Neural progenitor cell (in vitro differentiated cells): ENCODE measurements around the gene PDZRN4. TPM values are rescaled to one million over a fixed set of nuclear protein-coding genes. Genes with fewer than 3 reads are reported as not detected.

Experiments used
- DNase-seq: peaks from one replicate; pipeline ENCODE4 v3.0.0-alpha.2; 2016; ENCODE audit warnings: low spot score
- H2AFZ ChIP-seq: fragments of 200-600 bp; sonication (generic); replicated peaks from 2 replicates; pipeline ENCODE4 v1.6.1; 2016; ENCODE audit warnings: antibody characterized with exemption
- H3F3A ChIP-seq: fragments of 200-600 bp; sonication (generic); 2 replicates; pipeline ENCODE4 v1.6.1; 2016; ENCODE audit warnings: antibody characterized with exemption, low read depth
- H3K27ac ChIP-seq: fragments of 200-600 bp; sonication (generic); 2 replicates; pipeline ENCODE4 v1.5.1; 2016; ENCODE audit warnings: mild to moderate bottlenecking
- H3K27me3 ChIP-seq: fragments of 200-600 bp; sonication (generic); 2 replicates; pipeline ENCODE4 v1.6.1; 2016; ENCODE audit warnings: mild to moderate bottlenecking, moderate library complexity
- H3K36me3 ChIP-seq: fragments of 200-600 bp; sonication (generic); 2 replicates; pipeline ENCODE4 v1.5.1; 2016
- H3K4me1 ChIP-seq: fragments of 200-600 bp; sonication (generic); 2 replicates; pipeline ENCODE4 v1.6.1; 2016; ENCODE audit warnings: mixed run types
- H3K4me2 ChIP-seq: fragments of 200-600 bp; sonication (generic); 2 replicates; pipeline ENCODE4 v1.6.1; 2016
- H3K4me3 ChIP-seq: fragments of 200-600 bp; sonication (generic); 2 replicates; pipeline ENCODE4 v1.5.1; 2016
- H3K79me2 ChIP-seq: fragments of 200-600 bp; sonication (generic); 2 replicates; pipeline ENCODE4 v1.6.1; 2016; ENCODE audit warnings: low read depth
- H3K9ac ChIP-seq: fragments of 200-600 bp; sonication (generic); 2 replicates; pipeline ENCODE4 v1.6.1; 2016
- H3K9me3 ChIP-seq: fragments of 200-600 bp; sonication (generic); 2 replicates; pipeline ENCODE4 v1.5.1; 2016; ENCODE audit warnings: low read depth
- H4K20me1 ChIP-seq: fragments of 200-600 bp; sonication (generic); 2 replicates; pipeline ENCODE4 v1.6.1; 2016; ENCODE audit warnings: low read depth
- H3K27ac Mint-ChIP-seq: 3 replicates; pipeline ENCODE4 v1.8.0; 2021; ENCODE audit warnings: mixed read lengths
- H3K27me3 Mint-ChIP-seq: 2 replicates; pipeline ENCODE4 v1.8.0; 2022; ENCODE audit warnings: low read depth, mild to moderate bottlenecking, inconsistent platforms, moderate library complexity, mixed read lengths; ENCODE audit not compliant: insufficient read depth
- H3K36me3 Mint-ChIP-seq: 3 replicates; pipeline ENCODE4 v1.8.0; 2021; ENCODE audit warnings: mixed read lengths
- H3K4me1 Mint-ChIP-seq: 3 replicates; pipeline ENCODE4 v1.8.0; 2021; ENCODE audit warnings: mixed read lengths
- H3K4me3 Mint-ChIP-seq: 3 replicates; pipeline ENCODE4 v1.8.0; 2021; ENCODE audit warnings: mild to moderate bottlenecking, moderate library complexity, mixed read lengths
- H3K9me3 Mint-ChIP-seq: 3 replicates; pipeline ENCODE4 v1.8.0; 2020; ENCODE audit warnings: mixed read lengths
- CTCF ChIP-seq: fragments of 200-600 bp; sonication (generic); IDR thresholded peaks from 2 replicates; pipeline ENCODE4 v1.5.1; 2017; ENCODE audit warnings: antibody characterized with exemption, mild to moderate bottlenecking
- EZH2 ChIP-seq: fragments of 200-600 bp; sonication (generic); IDR thresholded peaks from 2 replicates; pipeline ENCODE4 v1.6.1; 2017; ENCODE audit warnings: antibody characterized with exemption, mild to moderate bottlenecking, moderate library complexity
- EZH2phosphoT487 ChIP-seq: fragments of 200-600 bp; sonication (generic); IDR thresholded peaks from 2 replicates; pipeline ENCODE4 v1.6.1; 2017; ENCODE audit warnings: antibody characterized with exemption
- total RNA-seq: library from RNA; depleted of rRNA; stranded (reverse); fragments of >200 nt; gene quantifications from 2 replicates; pipeline ENCODE4 v1.2.3, GENCODE V29; 2015; ENCODE audit warnings: low replicate concordance

Gene PDZRN4
- total RNA-seq, 1 donor from 2014 or later, result 0.06 TPM

- DNase-seq, result no peak
- Histone ChIP-seq H3K36me3 (no peaks in the 10 kb centered on the region), H3K4me3 (no peak overlapping the region), H3K9me3 (no peaks in the 10 kb centered on the region), H4K20me1 (no peaks in the 10 kb centered on the region), H3K9ac (no peak overlapping the region), H3F3A (no peaks in the 10 kb centered on the region), H3K4me2 (no peak overlapping the region), H3K4me1 (no peaks in the 10 kb centered on the region), H3K79me2 (no peaks in the 10 kb centered on the region), H2AFZ (no peak overlapping the region), H3K27ac (no peak overlapping the region), H3K27me3 (no peaks in the 10 kb centered on the region)
- Mint-ChIP-seq H3K27me3 (no peaks in the 10 kb centered on the region), H3K4me3 (no peak overlapping the region), H3K4me1 (peaks cover 19% of the 10 kb centered on the region), H3K9me3 (no peaks in the 10 kb centered on the region), H3K27ac (no peak overlapping the region), H3K36me3 (no peaks in the 10 kb centered on the region)
- TF ChIP-seq CTCF (no peak), EZH2 (no peak), EZH2phosphoT487 (no peak)
These were observed 40.1 kb downstream of the PDZRN4 start for GRCh38 chr12:41228066-41228820.

- Histone ChIP-seq H3K36me3 (no peaks in the 10 kb centered on the region), H3K9me3 (no peaks in the 10 kb centered on the region), H3K4me3 (no peak overlapping the region), H3F3A (no peaks in the 10 kb centered on the region), H2AFZ (no peak overlapping the region), H3K9ac (no peak overlapping the region), H3K27ac (no peak overlapping the region), H4K20me1 (no peaks in the 10 kb centered on the region), H3K4me2 (no peak overlapping the region), H3K27me3 (no peaks in the 10 kb centered on the region), H3K4me1 (no peaks in the 10 kb centered on the region), H3K79me2 (no peaks in the 10 kb centered on the region)
- H3K4me3 Mint-ChIP-seq, result no peak overlapping the region
- H3K9me3 Mint-ChIP-seq, result peaks cover 3% of the 10 kb centered on the region
- H3K36me3 Mint-ChIP-seq, result no peaks in the 10 kb centered on the region
- peaks cover 22% of the 10 kb centered on the region for H3K4me1 Mint-ChIP-seq
- H3K27me3 Mint-ChIP-seq, result no peaks in the 10 kb centered on the region
- TF ChIP-seq EZH2 (no peak), CTCF (no peak), EZH2phosphoT487 (no peak)
- no peak for DNase-seq
- no peak overlapping the region for H3K27ac Mint-ChIP-seq
These were observed 42.6 kb downstream of the PDZRN4 start for GRCh38 chr12:41230756-41231155.

- no peak overlapping the region for H3K9ac ChIP-seq
- no peaks in the 10 kb centered on the region for H4K20me1 ChIP-seq
- no peak for DNase-seq
- H3F3A ChIP-seq, result no peaks in the 10 kb centered on the region
- no peak overlapping the region for H3K4me3 ChIP-seq
- no peak overlapping the region for H2AFZ ChIP-seq
- peaks cover 14% of the 10 kb centered on the region for H3K4me1 Mint-ChIP-seq
- H3K9me3 ChIP-seq, result no peaks in the 10 kb centered on the region
- H3K27ac ChIP-seq, result no peak overlapping the region
- H3K9me3 Mint-ChIP-seq, result peaks cover 3% of the 10 kb centered on the region
- H3K27me3 ChIP-seq, result no peaks in the 10 kb centered on the region
- no peaks in the 10 kb centered on the region for H3K79me2 ChIP-seq
- TF ChIP-seq CTCF (no peak), EZH2 (no peak)
- peaks cover 5% of the 10 kb centered on the region for H3K27me3 Mint-ChIP-seq
- no peaks in the 10 kb centered on the region for H3K36me3 Mint-ChIP-seq
- H3K4me1 ChIP-seq, result no peaks in the 10 kb centered on the region
- H3K27ac Mint-ChIP-seq, result no peak overlapping the region
- H3K4me2 ChIP-seq, result no peak overlapping the region
- H3K4me3 Mint-ChIP-seq, result no peak overlapping the region
- no peaks in the 10 kb centered on the region for H3K36me3 ChIP-seq
These were observed 46.6 kb downstream of the PDZRN4 start for GRCh38 chr12:41234692-41235091.
